Erythroblast (primary cell): ENCODE results near the gene A3GALT2.

Source experiments
- GATA1 ChIP-seq: IDR thresholded peaks from 2 replicates; pipeline ENCODE4 v1.6.1; 2011; ENCODE audit warnings: low read depth, mild to moderate bottlenecking, control low read depth, low read length, moderate library complexity
- POLR2A ChIP-seq: IDR thresholded peaks from 2 replicates; pipeline ENCODE4 v1.6.1; 2011; ENCODE audit warnings: mild to moderate bottlenecking, low read length

DNA sequence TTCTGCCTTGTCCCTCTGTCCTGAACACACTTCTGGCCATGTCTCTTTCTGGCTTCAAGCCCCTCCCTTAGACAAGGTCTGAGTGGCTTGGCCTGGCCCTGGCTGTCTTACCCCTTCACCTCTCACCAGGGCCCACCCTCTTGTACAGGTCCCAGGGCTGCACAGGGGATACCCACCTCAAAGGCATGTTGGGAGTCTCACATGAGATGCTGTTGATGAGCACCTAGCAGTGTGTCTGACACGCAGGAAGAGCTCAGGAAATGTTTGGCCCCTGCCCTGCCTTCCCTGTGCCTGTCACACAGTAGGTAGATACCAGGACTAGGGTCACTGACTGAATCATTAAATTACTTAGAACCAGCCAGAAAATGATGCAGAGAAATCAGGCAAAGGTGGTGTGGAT lies 48.0 kb downstream of the A3GALT2 start:
- TF ChIP-seq POLR2A: no peak
- no peak for TF ChIP-seq GATA1
